ACC112 (cell line): ENCODE measurements around the gene UCN2.

ENCODE experiments used
- H2AFZ ChIP-seq: fragments of 200-600 bp; sonication (generic); one replicate; pipeline ENCODE4 v1.6.0; 2017; ENCODE audit warnings: antibody characterized with exemption, low read length; ENCODE audit not compliant: unreplicated experiment
- H3K27ac ChIP-seq: fragments of 200-600 bp; sonication (generic); 2 replicates; pipeline ENCODE4 v1.5.1; 2014; ENCODE audit warnings: low read depth, mild to moderate bottlenecking, antibody characterized with exemption, low read length, moderate library complexity
- H3K27me3 ChIP-seq: fragments of 200-600 bp; sonication (generic); 2 replicates; pipeline ENCODE4 v1.6.1; 2014; ENCODE audit warnings: mild to moderate bottlenecking, antibody characterized with exemption, low read length, moderate library complexity, mixed read lengths; ENCODE audit not compliant: insufficient read depth
- H3K36me3 ChIP-seq: fragments of 200-600 bp; sonication (generic); 2 replicates; pipeline ENCODE4 v1.6.1; 2016; ENCODE audit warnings: mild to moderate bottlenecking, antibody characterized with exemption, low read length, moderate library complexity, mixed read lengths; ENCODE audit not compliant: insufficient read depth
- H3K4me1 ChIP-seq: fragments of 200-600 bp; sonication (generic); one replicate; pipeline ENCODE4 v1.6.1; 2016; ENCODE audit warnings: low read length, mixed read lengths; ENCODE audit not compliant: insufficient read depth, unreplicated experiment, control insufficient read depth
- H3K4me3 ChIP-seq: fragments of 200-600 bp; sonication (generic); 2 replicates; pipeline ENCODE4 v1.5.1; 2014; ENCODE audit warnings: mild to moderate bottlenecking, low read depth, low read length
- H3K79me2 ChIP-seq: fragments of 200-600 bp; sonication (generic); one replicate; pipeline ENCODE4 v1.6.0; 2016; ENCODE audit warnings: low read length; ENCODE audit not compliant: control insufficient read depth, unreplicated experiment, insufficient read depth

Gene UCN2

DNA sequence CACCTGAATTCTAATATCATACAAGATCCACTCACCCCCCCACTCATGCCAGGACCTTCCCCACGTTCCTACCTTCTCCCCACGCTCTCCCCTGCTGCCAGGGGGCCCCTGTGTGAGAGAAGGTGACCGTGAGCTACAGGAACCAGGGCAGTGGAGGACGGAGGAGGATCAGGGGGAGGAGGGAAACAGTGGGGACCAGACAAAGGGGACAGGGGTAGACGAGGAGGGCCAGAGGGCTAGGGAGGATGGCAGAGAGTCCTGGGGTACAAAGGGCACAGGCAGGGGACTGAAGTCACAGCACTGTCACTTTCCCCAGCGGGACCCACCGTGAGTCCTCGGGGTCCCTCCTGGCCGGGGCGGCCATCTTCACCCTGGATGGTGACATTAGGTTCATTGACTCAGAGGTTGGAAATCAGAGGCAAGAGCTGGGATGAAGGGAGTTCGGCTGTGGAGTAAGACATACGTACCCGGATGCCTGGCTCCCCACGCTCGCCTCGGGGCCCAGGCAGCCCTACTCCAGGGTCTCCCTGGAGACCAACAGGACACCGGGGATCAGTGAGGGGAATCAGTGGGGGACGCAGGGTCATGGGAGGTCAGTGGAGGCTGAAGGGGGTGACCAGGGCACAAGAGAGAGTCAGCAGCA, 6.3 kb upstream of the UCN2 start:
- Histone ChIP-seq H3K27ac (no peak overlapping the region), H3K27me3 (no peaks in the 10 kb centered on the region), H3K79me2 (no peaks in the 10 kb centered on the region), H3K4me3 (no peak overlapping the region), H3K4me1 (peaks cover 22% of the 10 kb centered on the region), H2AFZ (no peak overlapping the region), H3K36me3 (no peaks in the 10 kb centered on the region; the same call in 1 of the 2 replicates)

DNA sequence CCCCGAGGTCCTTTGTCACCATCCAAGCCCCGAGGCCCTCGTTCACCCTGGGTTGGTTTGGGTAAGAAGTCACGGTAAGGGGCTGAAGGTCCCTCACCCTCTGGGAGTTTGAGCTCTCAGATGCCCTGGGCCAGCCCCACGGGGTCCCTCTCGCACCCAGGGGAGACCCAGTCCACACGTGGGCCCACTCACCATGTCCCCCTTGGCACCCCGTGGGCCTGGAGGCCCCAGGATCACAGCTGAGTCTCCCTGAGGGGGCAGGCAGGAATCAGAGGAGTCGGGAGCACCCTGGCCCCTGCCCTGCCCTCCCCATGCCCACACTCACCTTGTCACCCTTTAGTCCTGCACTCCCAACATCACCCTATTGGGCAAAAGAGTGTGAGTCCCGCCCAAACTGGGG, 5.8 kb upstream of the UCN2 start:
- Histone ChIP-seq H3K4me3 (no peak overlapping the region), H3K79me2 (no peaks in the 10 kb centered on the region), H3K27me3 (no peaks in the 10 kb centered on the region), H3K4me1 (peaks cover 28% of the 10 kb centered on the region), H3K36me3 (no peaks in the 10 kb centered on the region; the same call in 1 of the 2 replicates), H2AFZ (no peak overlapping the region), H3K27ac (no peak overlapping the region)

- peaks cover 37% of the 10 kb centered on the region for H3K4me1 ChIP-seq
These were observed 4.9 kb upstream of the UCN2 start for GRCh38 chr3:48568476-48568875.

DNA sequence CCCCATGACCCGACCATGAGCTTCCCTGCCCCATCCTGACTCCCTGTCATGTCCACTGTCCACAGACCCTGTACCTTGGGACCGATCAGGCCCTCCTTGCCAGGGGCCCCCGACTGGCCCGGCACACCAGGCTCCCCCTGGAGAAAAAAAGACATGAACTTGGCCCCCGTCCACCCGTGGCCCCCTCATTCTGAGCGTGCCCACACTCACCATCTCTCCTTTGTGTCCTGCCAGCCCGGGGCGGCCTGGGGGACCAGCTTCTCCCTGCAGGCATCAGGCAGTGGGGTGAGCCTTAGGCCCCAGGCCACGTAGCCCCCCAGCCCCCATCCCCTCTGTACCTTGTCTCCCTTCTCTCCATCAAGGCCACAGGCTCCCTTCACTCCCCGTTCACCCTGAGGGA, 3.9 kb upstream of the UCN2 start:
- no peak overlapping the region for H3K27ac ChIP-seq
- no peak overlapping the region for H2AFZ ChIP-seq
- H3K27me3 ChIP-seq = no peaks in the 10 kb centered on the region
- H3K79me2 ChIP-seq = no peaks in the 10 kb centered on the region
- peaks cover 46% of the 10 kb centered on the region for H3K4me1 ChIP-seq
- H3K36me3 ChIP-seq = no peaks in the 10 kb centered on the region
- H3K4me3 ChIP-seq = no peak overlapping the region

More at GRCh38 chr3:48568476-48568875, 4.9 kb upstream of the UCN2 start:
- no peak overlapping the region for H3K27ac ChIP-seq
- no peak overlapping the region for H2AFZ ChIP-seq
- H3K4me3 ChIP-seq = no peak overlapping the region
- no peaks in the 10 kb centered on the region for H3K79me2 ChIP-seq
- no peaks in the 10 kb centered on the region for H3K27me3 ChIP-seq
- H3K36me3 ChIP-seq = no peaks in the 10 kb centered on the region

GRCh38 chr3:48567090-48567489, 3.5 kb upstream of the UCN2 start:
- Histone ChIP-seq H3K4me3 (no peak overlapping the region), H3K79me2 (no peaks in the 10 kb centered on the region), H3K27me3 (no peaks in the 10 kb centered on the region), H2AFZ (no peak overlapping the region), H3K27ac (no peak overlapping the region), H3K4me1 (peaks cover 46% of the 10 kb centered on the region), H3K36me3 (no peaks in the 10 kb centered on the region)

DNA sequence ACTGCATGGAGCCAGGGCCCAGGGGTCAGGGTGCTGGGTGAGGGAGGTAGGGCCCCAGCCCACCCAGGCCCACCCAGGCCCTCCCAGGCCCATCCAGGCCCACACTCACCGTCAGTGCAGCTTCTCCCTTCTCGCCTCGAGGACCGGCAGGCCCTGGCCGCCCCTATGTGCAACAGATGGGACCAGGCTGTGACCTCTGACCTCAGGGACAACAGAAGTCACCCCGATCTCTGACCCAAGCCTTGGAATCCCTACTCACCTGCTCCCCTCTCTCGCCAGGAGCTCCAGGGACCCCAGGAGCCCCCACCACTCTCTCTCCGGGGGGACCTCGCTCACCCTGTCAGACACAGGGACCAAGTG, 2.8 kb upstream of the UCN2 start:
- no peak overlapping the region for H3K4me3 ChIP-seq
- H2AFZ ChIP-seq = no peak overlapping the region
- peak overlapping the region; percentile 49; the same call in 1 of the 2 replicates for H3K27ac ChIP-seq
- H3K36me3 ChIP-seq = no peaks in the 10 kb centered on the region
- H3K4me1 ChIP-seq = peaks cover 51% of the 10 kb centered on the region
- H3K27me3 ChIP-seq = no peaks in the 10 kb centered on the region
- no peaks in the 10 kb centered on the region for H3K79me2 ChIP-seq

- Histone ChIP-seq H3K4me1 (peaks cover 56% of the 10 kb centered on the region), H3K27ac (peak overlapping the region; percentile 44), H3K4me3 (no peak overlapping the region), H2AFZ (no peak overlapping the region), H3K27me3 (no peaks in the 10 kb centered on the region), H3K79me2 (no peaks in the 10 kb centered on the region), H3K36me3 (no peaks in the 10 kb centered on the region)
These were observed 2.2 kb upstream of the UCN2 start for GRCh38 chr3:48565591-48566400.

DNA sequence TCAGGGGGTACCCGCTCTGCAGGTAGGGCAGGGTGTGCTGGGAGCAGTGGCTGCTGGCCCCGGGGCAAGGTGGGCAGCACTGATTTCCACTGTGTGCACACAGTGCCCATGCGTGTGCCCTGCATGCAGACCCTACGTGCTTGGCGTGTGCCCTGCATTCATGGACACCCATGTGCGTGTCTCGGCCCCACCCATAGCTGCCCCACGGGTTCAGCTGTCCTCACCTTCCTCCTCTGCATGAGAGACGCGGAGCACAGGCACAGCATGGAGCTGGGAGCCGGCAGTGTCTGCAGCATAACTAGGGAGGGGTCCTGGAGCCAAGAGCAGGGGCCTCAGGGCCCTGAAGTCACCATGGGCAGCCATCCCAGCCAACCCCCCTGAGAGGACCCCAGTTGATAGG, 1.6 kb upstream of the UCN2 start:
- H3K27ac ChIP-seq = peak overlapping the region; percentile 44
- no peaks in the 10 kb centered on the region for H3K79me2 ChIP-seq
- no peaks in the 10 kb centered on the region for H3K36me3 ChIP-seq
- no peak overlapping the region for H3K4me3 ChIP-seq
- peaks cover 62% of the 10 kb centered on the region for H3K4me1 ChIP-seq
- no peak overlapping the region for H2AFZ ChIP-seq
- H3K27me3 ChIP-seq = no peaks in the 10 kb centered on the region

- no peak overlapping the region for H2AFZ ChIP-seq
- peaks cover 65% of the 10 kb centered on the region for H3K4me1 ChIP-seq
- H3K36me3 ChIP-seq = no peaks in the 10 kb centered on the region
- peak overlapping the region; percentile 84 for H3K27ac ChIP-seq
- H3K4me3 ChIP-seq = no peak overlapping the region
- no peaks in the 10 kb centered on the region for H3K27me3 ChIP-seq
- H3K79me2 ChIP-seq = no peaks in the 10 kb centered on the region
These were observed 1.1 kb upstream of the UCN2 start for GRCh38 chr3:48564667-48565066.

GRCh38 chr3:48564022-48564421, 441 bp upstream of the UCN2 start:
- H3K27ac ChIP-seq = peak overlapping the region; percentile 84
- no peaks in the 10 kb centered on the region for H3K36me3 ChIP-seq
- no peak overlapping the region; the same call in 1 of the 2 replicates for H3K4me3 ChIP-seq
- H2AFZ ChIP-seq = no peak overlapping the region
- no peaks in the 10 kb centered on the region for H3K27me3 ChIP-seq
- H3K4me1 ChIP-seq = peaks cover 71% of the 10 kb centered on the region
- peaks cover 2% of the 10 kb centered on the region for H3K79me2 ChIP-seq
